Thoracic aorta (tissue), 2 donors: ENCODE data around the gene XAB2. TPM values are rescaled to one million over a fixed set of nuclear protein-coding genes. Genes with fewer than 3 reads are reported as not detected.

ENCODE experiments used
- ATAC-seq: fragments of 150-250 bp; one replicate; pipeline ENCODE4 v1.8.0; 2017; ENCODE audit warnings: low read depth; ENCODE audit not compliant: insufficient number of reproducible peaks, low FRiP score
- DNase-seq: peaks from one replicate; pipeline ENCODE4 v3.0.0-alpha.2; 2020; ENCODE audit warnings: low spot score
- H3K27ac ChIP-seq, 2 donors: fragments of 200-600 bp; sonication (generic); 1 replicate in 1 of 2; 2 replicates in 1 of 2; pipeline ENCODE4 v1.5.1; 2016; ENCODE audit warnings: mild to moderate bottlenecking in 2 of 2, moderate library complexity in 2 of 2
- H3K27me3 ChIP-seq: fragments of 200-600 bp; sonication (generic); replicated peaks from 2 replicates; pipeline ENCODE4 v1.6.0; 2016; ENCODE audit warnings: mild to moderate bottlenecking; ENCODE audit not compliant: insufficient read depth
- H3K36me3 ChIP-seq: fragments of 200-600 bp; sonication (generic); one replicate; pipeline ENCODE4 v1.5.1; 2016
- H3K4me1 ChIP-seq, 2 donors: fragments of 200-600 bp; sonication (generic); 1 replicate in 1 of 2; 2 replicates in 1 of 2; pipeline versions ENCODE4 v1.5.1 to v1.6.0; 2016; ENCODE audit warnings: low read depth in 2 of 2, mild to moderate bottlenecking in 1 of 2; ENCODE audit not compliant: control insufficient read depth in 1 of 2
- H3K4me3 ChIP-seq: fragments of 200-600 bp; sonication (generic); 2 replicates; pipeline ENCODE4 v1.5.1; 2016; ENCODE audit warnings: mild to moderate bottlenecking
- H3K9me3 ChIP-seq: fragments of 200-600 bp; sonication (generic); 2 replicates; pipeline ENCODE4 v1.5.1; 2016
- CTCF ChIP-seq: fragments of 200-600 bp; sonication (generic); IDR thresholded peaks from one replicate; pipeline ENCODE4 v1.5.1; 2019; ENCODE audit warnings: antibody characterized with exemption
- total RNA-seq, 2 donors: library from RNA; depleted of rRNA; stranded (reverse); fragments of >200 nt; gene quantifications; one replicate each; pipeline versions ENCODE4 v1.1.0 to v1.2.3, GENCODE V29; 2016

Gene XAB2
- total RNA-seq, 2 donors from 2014 or later = 34.1 to 40.6 TPM

- Histone ChIP-seq H3K27ac (no peak overlapping the region), H3K36me3 (no peaks in the 10 kb centered on the region), H3K27me3 (no peaks in the 10 kb centered on the region), H3K9me3 (no peaks in the 10 kb centered on the region), H3K4me1 (no peaks in the 10 kb centered on the region), H3K4me3 (no peak overlapping the region)
- ATAC-seq (no peak), DNase-seq (no peak)
- no peak for TF ChIP-seq CTCF
Measured at GRCh38 chr19:7607874-7608560, 21.3 kb downstream of the XAB2 start.

- Histone ChIP-seq H3K27me3 (no peaks in the 10 kb centered on the region), H3K4me1 (no peaks in the 10 kb centered on the region), H3K4me3 (no peak overlapping the region), H3K27ac (no peak overlapping the region), H3K9me3 (no peaks in the 10 kb centered on the region), H3K36me3 (no peaks in the 10 kb centered on the region)
- no peak for TF ChIP-seq CTCF
- ATAC-seq (no peak), DNase-seq (no peak)
Measured at GRCh38 chr19:7607212-7607873, 22.0 kb downstream of the XAB2 start.

GRCh38 chr19:7606289-7606688 lies 23.1 kb downstream of the XAB2 start:
- no peaks in the 10 kb centered on the region for H3K27me3 ChIP-seq
- H3K4me1 ChIP-seq = no peaks in the 10 kb centered on the region
- H3K36me3 ChIP-seq = no peaks in the 10 kb centered on the region
- no peak for TF ChIP-seq CTCF
- H3K27ac ChIP-seq = no peak overlapping the region
- ATAC-seq = no peak
- no peak overlapping the region for H3K4me3 ChIP-seq
- DNase-seq = no peak
- no peaks in the 10 kb centered on the region for H3K9me3 ChIP-seq

GRCh38 chr19:7605490-7606222 lies 23.7 kb downstream of the XAB2 start:
- Histone ChIP-seq H3K36me3 (no peaks in the 10 kb centered on the region), H3K27me3 (no peaks in the 10 kb centered on the region), H3K4me3 (no peak overlapping the region), H3K9me3 (no peaks in the 10 kb centered on the region), H3K4me1 (no peaks in the 10 kb centered on the region), H3K27ac (no peak overlapping the region)
- ATAC-seq (no peak), DNase-seq (no peak)
- no peak for TF ChIP-seq CTCF

GRCh38 chr19:7603919-7604318 lies 25.4 kb downstream of the XAB2 start:
- H3K27ac ChIP-seq = no peak overlapping the region
- H3K36me3 ChIP-seq = no peaks in the 10 kb centered on the region
- H3K4me1 ChIP-seq = no peaks in the 10 kb centered on the region
- no peak for TF ChIP-seq CTCF
- no peak for ATAC-seq
- H3K4me3 ChIP-seq = no peak overlapping the region
- DNase-seq = no peak
- no peaks in the 10 kb centered on the region for H3K9me3 ChIP-seq
- H3K27me3 ChIP-seq = no peaks in the 10 kb centered on the region
